Heart left ventricle (tissue), 13 donors: ENCODE results near the gene TMEFF2.

Experiments used
- CTCF ChIP-seq, 12 donors: fragments of 200-600 bp; sonication (generic) in 4 of 12; IDR thresholded peaks; one replicate each; pipeline versions ENCODE4 v1.5.0 to v1.8.0; 2018 to 2022; ENCODE audit warnings: antibody characterized with exemption in 12 of 12, mild to moderate bottlenecking in 5 of 12
- POLR2A ChIP-seq, 2 donors: fragments of 450-650 bp; IDR thresholded peaks; one replicate each; pipeline ENCODE4 v1.6.1; 2017; ENCODE audit warnings: antibody characterized with exemption in 2 of 2, mild to moderate bottlenecking in 2 of 2, moderate library complexity in 2 of 2
- donor health status: ischemic (EF 13 %, LVEDD 7.1; RV severe dilation, severe dysfunction).
- donor health status: DM: no; HTN: yes; CAD: no.
- donor health status: DM: no; HTN: no; CAD: no.
- donor health status: ischemic (EF 25% LVEDD 6.9; RV normal size, moderate dysfunction).
- donor health status: ischemic (EF 25% LVEDD 5.7; RV mildly dilated, moderate dysfunction).
- donor health status: ischemic (EF 35%, LVEDD 5.7; RV mildly dilated, moderate dysfunction).
- donor health status: nonischemic (EF 11% LVEDD 7.7; RV severe dilation, severe dysfunction).
- donor health status: DM: yes; HTN: yes; CAD: no.
- donor health status: PGD.
- donor health status: ischemic (EF 29% LVEDD 5.4; RV normal size, mild dysfunction).
- donor health status: nonischemic (EF 23%, LVEDD 6.1; RV moderate dilation, normal function).

- TF ChIP-seq POLR2A (IDR thresholded peaks at IDR 0.05) (no peak), CTCF (IDR thresholded peaks at IDR 0.05) (no peak)
These were observed 48.4 kb downstream of the TMEFF2 start for GRCh38 chr2:192146069-192147015.
